SK-N-SH treated with all-trans-retinoic acid at 6 μM for 48 hours (cell line): Measurements from ENCODE around the gene NSUN4.

Experiments
- ATAC-seq: fragments of 200-7000 bp; cut with Tn5 transposase; 3 replicates; pipeline ENCODE4 v1.9.1; 2020; ENCODE audit warnings: mild to moderate bottlenecking, moderate library complexity
- ARNTL ChIP-seq: fragments of 450-650 bp; formaldehyde crosslinking; IDR thresholded peaks from 2 replicates; pipeline ENCODE4 v1.5.0; 2020; ENCODE audit warnings: low read depth, mild to moderate bottlenecking, moderate library complexity, borderline replicate concordance
- BACH2 ChIP-seq: fragments of 250-450 bp; sonication (Bioruptor Pico); IDR thresholded peaks from 2 replicates; pipeline ENCODE4 v1.9.0; 2021; ENCODE audit warnings: mild to moderate bottlenecking, borderline replicate concordance
- CREB5 ChIP-seq: fragments of 250-450 bp; sonication (Bioruptor Pico); IDR thresholded peaks from 2 replicates; pipeline ENCODE4 v1.5.1; 2020; ENCODE audit warnings: low read depth, mild to moderate bottlenecking, moderate library complexity
- CSDC2 ChIP-seq: fragments of 250-450 bp; sonication (Bioruptor Pico); IDR thresholded peaks from 2 replicates; pipeline ENCODE4 v1.5.0; 2020; ENCODE audit warnings: mild to moderate bottlenecking, moderate library complexity
- CSRNP3 ChIP-seq: fragments of 250-450 bp; sonication (Bioruptor Pico); IDR thresholded peaks from 2 replicates; pipeline ENCODE4 v1.5.1; 2021; ENCODE audit warnings: mild to moderate bottlenecking, moderate library complexity
- ESRRG ChIP-seq: fragments of 250-450 bp; sonication (Bioruptor Pico); IDR thresholded peaks from 2 replicates; pipeline ENCODE4 v1.6.1; 2021; ENCODE audit warnings: mild to moderate bottlenecking
- GLIS3 ChIP-seq: fragments of 250-450 bp; sonication (Bioruptor Pico); IDR thresholded peaks from 2 replicates; pipeline ENCODE4 v1.5.0; 2020; ENCODE audit warnings: mild to moderate bottlenecking, moderate library complexity
- ISL1 ChIP-seq: fragments of 250-450 bp; sonication (Bioruptor Pico); IDR thresholded peaks from 2 replicates; pipeline ENCODE4 v2.1.2; 2022; ENCODE audit warnings: mild to moderate bottlenecking, moderate library complexity
- OSR1 ChIP-seq: fragments of 250-450 bp; sonication (Bioruptor Pico); IDR thresholded peaks from 2 replicates; pipeline ENCODE4 v1.8.0; 2022; ENCODE audit warnings: moderate library complexity, mild to moderate bottlenecking, inconsistent platforms
- PPARA ChIP-seq: fragments of 250-450 bp; sonication (Bioruptor Pico); IDR thresholded peaks from 2 replicates; pipeline ENCODE4 v1.5.0; 2020; ENCODE audit warnings: mild to moderate bottlenecking, borderline replicate concordance
- RARB ChIP-seq: fragments of 250-450 bp; sonication (Bioruptor Pico); IDR thresholded peaks from 2 replicates; pipeline ENCODE4 v1.8.0; 2021; ENCODE audit warnings: mild to moderate bottlenecking, moderate library complexity
- TOX ChIP-seq: fragments of 250-450 bp; sonication (Bioruptor Pico); IDR thresholded peaks from 2 replicates; pipeline ENCODE4 v1.8.0; 2021; ENCODE audit warnings: mild to moderate bottlenecking, moderate library complexity, borderline replicate concordance
- TSHZ2 ChIP-seq: fragments of 250-450 bp; sonication (Bioruptor Pico); IDR thresholded peaks from 2 replicates; pipeline ENCODE4 v1.5.0; 2020; ENCODE audit warnings: mild to moderate bottlenecking, moderate library complexity
- ZC3H10 ChIP-seq: fragments of 250-450 bp; sonication (Bioruptor Pico); IDR thresholded peaks from 2 replicates; pipeline ENCODE4 v1.5.1; 2021; ENCODE audit warnings: mild to moderate bottlenecking, moderate library complexity
- ZFP3 ChIP-seq: fragments of 250-450 bp; sonication (Bioruptor Pico); IDR thresholded peaks from 2 replicates; pipeline ENCODE4 v1.5.0; 2020; ENCODE audit warnings: mild to moderate bottlenecking, moderate library complexity
- ZFP30 ChIP-seq: fragments of 450-650 bp; formaldehyde crosslinking; IDR thresholded peaks from 2 replicates; pipeline ENCODE4 v1.5.0; 2022; ENCODE audit warnings: mild to moderate bottlenecking, moderate library complexity
- ZNF565 ChIP-seq: fragments of 450-650 bp; formaldehyde crosslinking; conservative IDR thresholded peaks from 2 replicates; pipeline ENCODE4 v1.5.0; 2020; ENCODE audit warnings: low read depth, mild to moderate bottlenecking, moderate library complexity
- ZNF70 ChIP-seq: fragments of 450-650 bp; formaldehyde crosslinking; IDR thresholded peaks from 2 replicates; pipeline ENCODE4 v1.5.0; 2020; ENCODE audit warnings: mild to moderate bottlenecking, moderate library complexity
- ZNF8 ChIP-seq: fragments of 450-650 bp; formaldehyde crosslinking; IDR thresholded peaks from 2 replicates; pipeline ENCODE4 v1.5.0; 2020; ENCODE audit warnings: mild to moderate bottlenecking, moderate library complexity

The NSUN4 gene

GRCh38 chr1:46407636-46408035 lies 67.0 kb downstream of the NSUN4 start:
- ATAC-seq, result no peak
- no peak for TF ChIP-seq ZNF565 (CRISPR knock-in tag)

GRCh38 chr1:46408356-46409062 lies 67.9 kb downstream of the NSUN4 start:
- TF ChIP-seq ZNF70, result no peak
- TF ChIP-seq ZNF8 (CRISPR knock-in tag), result no peak
- TF ChIP-seq ZFP3, result no peak
- no peak for TF ChIP-seq CSRNP3
- TF ChIP-seq CREB5 (CRISPR knock-in tag), result no peak
- no peak for TF ChIP-seq PPARA (CRISPR knock-in tag)
- no peak for TF ChIP-seq ZFP30 (CRISPR knock-in tag)
- TF ChIP-seq BACH2 (CRISPR knock-in tag), result no peak
- no peak for ATAC-seq

GRCh38 chr1:46409063-46409372 lies 68.4 kb downstream of the NSUN4 start:
- TF ChIP-seq ISL1 (CRISPR knock-in tag), result no peak
- no peak for TF ChIP-seq ESRRG (CRISPR knock-in tag)
- TF ChIP-seq ARNTL (CRISPR knock-in tag), result no peak
- TF ChIP-seq ZNF8 (CRISPR knock-in tag), result no peak
- TF ChIP-seq GLIS3 (CRISPR knock-in tag), result no peak
- TF ChIP-seq ZFP3, result no peak
- no peak for TF ChIP-seq OSR1 (CRISPR knock-in tag)
- TF ChIP-seq ZNF565 (CRISPR knock-in tag), result no peak
- no peak for TF ChIP-seq ZC3H10 (CRISPR knock-in tag)
- no peak for TF ChIP-seq PPARA (CRISPR knock-in tag)
- TF ChIP-seq TSHZ2, result no peak
- no peak for TF ChIP-seq TOX (CRISPR knock-in tag)
- TF ChIP-seq CREB5 (CRISPR knock-in tag), result no peak
- TF ChIP-seq ZFP30 (CRISPR knock-in tag), result no peak
- no peak for TF ChIP-seq CSDC2 (CRISPR knock-in tag)
- TF ChIP-seq CSRNP3, result no peak
- TF ChIP-seq RARB, result no peak
- ATAC-seq, result no peak

GRCh38 chr1:46410156-46411009 lies 69.8 kb downstream of the NSUN4 start:
- no peak for ATAC-seq
- TF ChIP-seq ZFP30 (CRISPR knock-in tag) (no peak), TOX (CRISPR knock-in tag) (no peak), TSHZ2 (no peak), ISL1 (CRISPR knock-in tag) (no peak), RARB (no peak)
